ENCODE data around the gene DERA. TPM values are rescaled to one million over a fixed set of nuclear protein-coding genes. Genes with fewer than 3 reads are reported as not detected.
"Not testable (repeated sequence)": the region's sequence is repeated elsewhere in the genome, so short reads cannot be mapped to it uniquely, and the experiment has no call there.

DERA gene
- total RNA-seq, 1 donor from 2014 or later, result 91.2 TPM

- H3K9ac ChIP-seq, result no peak overlapping the region
- no peaks in the 10 kb centered on the region for H3K4me1 ChIP-seq
- H3K79me2 ChIP-seq (ENCODE audit: low read depth), result no peaks in the 10 kb centered on the region
- H3K36me3 ChIP-seq, result no peaks in the 10 kb centered on the region
- no peaks in the 10 kb centered on the region for H3K4me1 Mint-ChIP-seq
- no peaks in the 10 kb centered on the region for H3K27me3 Mint-ChIP-seq (ENCODE audit: insufficient read depth, low read depth)
- no peak overlapping the region for H3K27ac ChIP-seq
- no peak overlapping the region for H3K4me3 ChIP-seq
- no peak overlapping the region for H3K4me3 Mint-ChIP-seq
- TF ChIP-seq EZH2phosphoT487 (IDR thresholded peaks at IDR 0.05) (no peak), CTCF (IDR thresholded peaks at IDR 0.05) (no peak), EZH2 (IDR thresholded peaks at IDR 0.05) (no peak)
- H3K4me2 ChIP-seq, result no peak overlapping the region
- H3F3A ChIP-seq (ENCODE audit: low read depth), result no peaks in the 10 kb centered on the region
- no peaks in the 10 kb centered on the region for H3K9me3 ChIP-seq (ENCODE audit: low read depth)
- no peak overlapping the region for H2AFZ ChIP-seq (replicated peaks)
- H3K27me3 ChIP-seq, result no peaks in the 10 kb centered on the region
- H3K9me3 Mint-ChIP-seq, result peaks cover 11% of the 10 kb centered on the region
- H3K27ac Mint-ChIP-seq, result no peak overlapping the region
- no peaks in the 10 kb centered on the region for H3K36me3 Mint-ChIP-seq
- H4K20me1 ChIP-seq (ENCODE audit: low read depth), result no peaks in the 10 kb centered on the region
- DNase-seq (ENCODE audit: low spot score), result no peak
These were observed 145.8 kb downstream of the DERA start for GRCh38 chr12:16056910-16057309.

DNA sequence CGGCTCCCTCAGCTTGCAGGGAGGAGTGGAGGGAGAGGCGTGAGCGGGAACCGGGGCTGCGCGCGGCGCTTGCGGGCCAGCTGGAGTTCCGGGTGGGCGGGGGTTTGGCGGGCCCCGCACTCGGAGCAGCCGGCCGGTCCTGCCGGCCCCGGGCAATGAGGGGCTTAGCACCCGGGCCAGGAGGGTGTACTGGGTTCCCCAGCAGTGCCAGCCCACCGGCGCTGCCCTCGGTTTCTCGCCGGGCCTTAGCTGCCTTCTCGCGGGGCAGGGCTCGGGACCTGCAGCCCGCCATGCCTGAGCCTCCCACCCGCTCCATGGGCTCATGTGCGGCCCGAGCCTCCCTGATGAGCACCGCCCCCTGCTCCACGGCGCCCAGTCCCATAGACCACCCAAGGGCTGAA lies 146.2 kb downstream of the DERA start:
- not testable (repeated sequence) for H3K27me3 Mint-ChIP-seq (ENCODE audit: insufficient read depth, low read depth); H3K4me3 ChIP-seq

GRCh38 chr12:16062611-16063010 lies 151.5 kb downstream of the DERA start:
- no peaks in the 10 kb centered on the region for H3F3A ChIP-seq (ENCODE audit: low read depth)
- H4K20me1 ChIP-seq (ENCODE audit: low read depth), result no peaks in the 10 kb centered on the region
- H2AFZ ChIP-seq (replicated peaks), result no peak overlapping the region
- H3K27ac ChIP-seq, result no peak overlapping the region
- H3K9ac ChIP-seq, result no peak overlapping the region
- no peak overlapping the region for H3K4me3 ChIP-seq
- no peak for DNase-seq (ENCODE audit: low spot score)
- no peaks in the 10 kb centered on the region for H3K27me3 Mint-ChIP-seq (ENCODE audit: insufficient read depth, low read depth)
- no peaks in the 10 kb centered on the region for H3K9me3 ChIP-seq (ENCODE audit: low read depth)
- H3K27ac Mint-ChIP-seq, result no peak overlapping the region
- H3K4me1 ChIP-seq, result no peaks in the 10 kb centered on the region
- H3K79me2 ChIP-seq (ENCODE audit: low read depth), result no peaks in the 10 kb centered on the region
- H3K9me3 Mint-ChIP-seq, result peaks cover 4% of the 10 kb centered on the region
- TF ChIP-seq EZH2phosphoT487 (IDR thresholded peaks at IDR 0.05) (no peak), CTCF (IDR thresholded peaks at IDR 0.05) (no peak), EZH2 (IDR thresholded peaks at IDR 0.05) (no peak)
- no peaks in the 10 kb centered on the region for H3K36me3 ChIP-seq
- no peaks in the 10 kb centered on the region for H3K4me1 Mint-ChIP-seq
- no peaks in the 10 kb centered on the region for H3K27me3 ChIP-seq
- H3K4me3 Mint-ChIP-seq, result no peak overlapping the region
- H3K4me2 ChIP-seq, result no peak overlapping the region
- no peaks in the 10 kb centered on the region for H3K36me3 Mint-ChIP-seq

More for the DNA sequence above, 146.2 kb downstream of the DERA start:
- not testable (repeated sequence) for H3K79me2 ChIP-seq (ENCODE audit: low read depth); H3K4me3 Mint-ChIP-seq; H3K4me1 Mint-ChIP-seq; H3K27me3 ChIP-seq; H3K9ac ChIP-seq; H3K36me3 ChIP-seq; H3K4me2 ChIP-seq; H3K4me1 ChIP-seq; H3F3A ChIP-seq (ENCODE audit: low read depth); H3K9me3 ChIP-seq (ENCODE audit: low read depth); H4K20me1 ChIP-seq (ENCODE audit: low read depth); H2AFZ ChIP-seq (replicated peaks); H3K27ac ChIP-seq; DNase-seq (ENCODE audit: low spot score); H3K36me3 Mint-ChIP-seq; H3K27ac Mint-ChIP-seq
- peaks cover 11% of the 10 kb centered on the region for H3K9me3 Mint-ChIP-seq

DNA sequence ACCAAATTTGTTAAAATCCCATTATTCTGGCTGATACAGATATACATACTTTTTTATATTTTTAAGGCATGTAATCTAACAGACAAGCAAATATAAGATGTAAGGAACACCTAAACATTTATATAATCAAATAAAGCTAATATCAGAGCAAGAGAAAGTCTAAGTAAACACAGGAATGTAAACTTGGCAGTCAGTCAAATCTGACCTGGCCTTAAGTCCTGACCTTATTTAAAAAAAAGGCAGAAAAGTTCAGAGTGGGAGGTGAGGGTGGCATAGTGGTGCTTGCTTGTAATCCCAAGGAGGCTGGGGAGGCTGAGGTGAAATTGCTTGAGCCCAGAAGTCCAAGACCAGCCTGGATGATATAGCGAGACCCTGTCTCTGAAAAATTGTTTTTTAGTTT lies 152.6 kb downstream of the DERA start:
- H3K4me1 ChIP-seq, result no peaks in the 10 kb centered on the region
- Mint-ChIP-seq H3K27me3 (ENCODE audit: insufficient read depth, low read depth) (no peaks in the 10 kb centered on the region), H3K4me3 (no peak overlapping the region), H3K36me3 (no peaks in the 10 kb centered on the region), H3K27ac (no peak overlapping the region), H3K9me3 (no peaks in the 10 kb centered on the region), H3K4me1 (no peaks in the 10 kb centered on the region)
- H4K20me1 ChIP-seq (ENCODE audit: low read depth), result no peaks in the 10 kb centered on the region
- no peak overlapping the region for H3K4me3 ChIP-seq
- H2AFZ ChIP-seq (replicated peaks), result no peak overlapping the region
- H3K79me2 ChIP-seq (ENCODE audit: low read depth), result no peaks in the 10 kb centered on the region
- no peak for TF ChIP-seq EZH2 (IDR thresholded peaks at IDR 0.05)
- TF ChIP-seq CTCF (IDR thresholded peaks at IDR 0.05), result no peak
- TF ChIP-seq EZH2phosphoT487 (IDR thresholded peaks at IDR 0.05), result no peak
- no peak for DNase-seq (ENCODE audit: low spot score)
- H3K9me3 ChIP-seq (ENCODE audit: low read depth), result no peaks in the 10 kb centered on the region
- no peak overlapping the region for H3K27ac ChIP-seq
- no peaks in the 10 kb centered on the region for H3F3A ChIP-seq (ENCODE audit: low read depth)
- H3K9ac ChIP-seq, result no peak overlapping the region
- no peaks in the 10 kb centered on the region for H3K27me3 ChIP-seq
- H3K4me2 ChIP-seq, result no peak overlapping the region
- no peaks in the 10 kb centered on the region for H3K36me3 ChIP-seq
